Inflammatory macrophage (primary cell): ENCODE data around the gene PURB.

Source experiments
- DNase-seq, 2 donors: peaks; one replicate each; pipeline ENCODE4 v3.0.0-alpha.2; 2020 to 2022
- total RNA-seq, 18 experiments: gene quantifications; one replicate each; lab custom pipeline; 2026; ENCODE audit warnings: mixed read lengths in 6 of 18, inconsistent platforms in 2 of 18; lab: John Stamatoyannopoulos, UW

PURB gene
- total RNA-seq = 63.0 to 253 (median 125) reads per million in 18 experiments

GRCh38 chr7:44885394-44886317, at the start of gene PURB:
Gene PURB (minus strand): TSS chr7:44885530. CDS start chr7:44885348, 182 bp downstream.
- DNase-seq = peak; percentile 98 to 99

- DNase-seq = no peak
Measured at GRCh38 chr7:44935016-44935415, 49.7 kb upstream of the PURB start.

GRCh38 chr7:44934510-44934909, 49.2 kb upstream of the PURB start:
- peak in 1 of 2 donors; percentile 16 for DNase-seq

GRCh38 chr7:44930921-44931320, 45.6 kb upstream of the PURB start:
- DNase-seq = no peak

GRCh38 chr7:44922351-44922694, 37.0 kb upstream of the PURB start:
- DNase-seq = no peak

GRCh38 chr7:44921607-44922350, 36.4 kb upstream of the PURB start:
- DNase-seq = peak; percentile 85

- DNase-seq = peak in 1 of 2 donors; percentile 33
Measured at GRCh38 chr7:44920119-44920518, 34.8 kb upstream of the PURB start.

GRCh38 chr7:44918029-44918428, 32.7 kb upstream of the PURB start:
- no peak for DNase-seq

- no peak for DNase-seq
Measured at GRCh38 chr7:44917465-44917864, 32.1 kb upstream of the PURB start.

GRCh38 chr7:44914992-44915607, 29.8 kb upstream of the PURB start:
- peak in 1 of 2 donors; percentile 63 for DNase-seq

GRCh38 chr7:44912775-44913347, 27.5 kb upstream of the PURB start:
- no peak for DNase-seq

- DNase-seq = no peak
Measured at GRCh38 chr7:44911911-44912310, 26.6 kb upstream of the PURB start.

- DNase-seq = no peak
Measured at GRCh38 chr7:44909596-44910389, 24.5 kb upstream of the PURB start.

GRCh38 chr7:44906965-44907364, 21.6 kb upstream of the PURB start:
- no peak for DNase-seq

GRCh38 chr7:44905002-44905635, 19.8 kb upstream of the PURB start:
- DNase-seq = no peak

GRCh38 chr7:44899443-44899842, 14.1 kb upstream of the PURB start:
- no peak for DNase-seq

GRCh38 chr7:44898039-44898438, 12.7 kb upstream of the PURB start:
- DNase-seq = no peak

GRCh38 chr7:44897309-44897708, 12.0 kb upstream of the PURB start:
- peak; percentile 19 to 52 for DNase-seq

GRCh38 chr7:44894888-44895580, 9.7 kb upstream of the PURB start:
- peak in 1 of 2 donors; percentile 82 for DNase-seq

GRCh38 chr7:44893710-44894234, 8.4 kb upstream of the PURB start:
- no peak for DNase-seq

GRCh38 chr7:44891791-44892190, 6.5 kb upstream of the PURB start:
- DNase-seq = no peak
